Duodenal mucosa (tissue), 2 donors: ENCODE measurements around the gene ORC5.

ENCODE experiments used
- H3K27ac ChIP-seq: one replicate; pipeline ENCODE4 v1.7.0; 2013; ENCODE audit warnings: low read depth, low read length
- H3K27me3 ChIP-seq, 2 donors: one replicate each; pipeline ENCODE4 v1.7.0; 2013; ENCODE audit warnings: low read length in 2 of 2, control low read depth in 1 of 2; ENCODE audit not compliant: insufficient read depth in 2 of 2, control insufficient read depth in 1 of 2
- H3K36me3 ChIP-seq, 2 donors: one replicate each; pipeline ENCODE4 v1.7.0; 2013; ENCODE audit warnings: low read length in 2 of 2, control low read depth in 1 of 2; ENCODE audit not compliant: insufficient read depth in 2 of 2, control insufficient read depth in 1 of 2
- H3K4me1 ChIP-seq, 2 donors: one replicate each; pipeline ENCODE4 v1.7.0; 2013; ENCODE audit warnings: low read length in 2 of 2, control low read depth in 1 of 2; ENCODE audit not compliant: insufficient read depth in 2 of 2, control insufficient read depth in 1 of 2
- H3K4me3 ChIP-seq, 2 donors: one replicate each; pipeline ENCODE4 v1.7.0; 2013; ENCODE audit warnings: low read length in 2 of 2, low read depth in 1 of 2
- H3K9ac ChIP-seq, 2 donors: one replicate each; pipeline ENCODE4 v1.7.0; 2013; ENCODE audit warnings: low read length in 2 of 2, low read depth in 1 of 2
- H3K9me3 ChIP-seq, 2 donors: one replicate each; pipeline ENCODE4 v1.7.0; 2013; ENCODE audit warnings: low read length in 2 of 2, control low read depth in 1 of 2; ENCODE audit not compliant: control insufficient read depth in 1 of 2

The ORC5 gene

GRCh38 chr7:104160375-104160774 is 47.4 kb downstream of the ORC5 start:
- Histone ChIP-seq H3K27ac (no peak overlapping the region), H3K9me3 (no peaks in the 10 kb centered on the region), H3K36me3 (peaks cover 6 to 14% of the 10 kb centered on the region in 2 donors), H3K9ac (no peak overlapping the region), H3K4me1 (no peaks in the 10 kb centered on the region), H3K4me3 (no peak overlapping the region), H3K27me3 (no peaks in the 10 kb centered on the region)

- Histone ChIP-seq H3K4me3 (no peak overlapping the region), H3K9ac (no peak overlapping the region), H3K4me1 (no peaks in the 10 kb centered on the region), H3K9me3 (no peaks in the 10 kb centered on the region), H3K27ac (no peak overlapping the region), H3K36me3 (peaks cover 5 to 7% of the 10 kb centered on the region in 2 donors), H3K27me3 (no peaks in the 10 kb centered on the region)
These were observed 51.0 kb downstream of the ORC5 start for GRCh38 chr7:104156842-104157277.

GRCh38 chr7:104153287-104153686 is 54.5 kb downstream of the ORC5 start:
- Histone ChIP-seq H3K27me3 (no peaks in the 10 kb centered on the region), H3K9ac (no peak overlapping the region), H3K4me3 (no peak overlapping the region), H3K4me1 (no peaks in the 10 kb centered on the region), H3K36me3 (peaks cover 5 to 7% of the 10 kb centered on the region in 2 donors), H3K27ac (no peak overlapping the region), H3K9me3 (no peaks in the 10 kb centered on the region)

GRCh38 chr7:104152468-104152867 is 55.3 kb downstream of the ORC5 start:
- no peak overlapping the region for H3K4me3 ChIP-seq
- no peaks in the 10 kb centered on the region for H3K27me3 ChIP-seq
- peaks cover 5 to 7% of the 10 kb centered on the region in 2 donors for H3K36me3 ChIP-seq
- no peaks in the 10 kb centered on the region for H3K4me1 ChIP-seq
- no peak overlapping the region for H3K9ac ChIP-seq
- no peaks in the 10 kb centered on the region for H3K9me3 ChIP-seq
- H3K27ac ChIP-seq: no peak overlapping the region

GRCh38 chr7:104150470-104150869 is 57.3 kb downstream of the ORC5 start:
- Histone ChIP-seq H3K27me3 (no peaks in the 10 kb centered on the region), H3K4me1 (no peaks in the 10 kb centered on the region), H3K27ac (no peak overlapping the region), H3K9ac (no peak overlapping the region), H3K9me3 (no peaks in the 10 kb centered on the region), H3K36me3 (peaks cover 5 to 7% of the 10 kb centered on the region in 2 donors), H3K4me3 (no peak overlapping the region)

GRCh38 chr7:104149822-104150221 is 58.0 kb downstream of the ORC5 start:
- Histone ChIP-seq H3K27ac (no peak overlapping the region), H3K4me1 (no peaks in the 10 kb centered on the region), H3K4me3 (no peak overlapping the region), H3K27me3 (no peaks in the 10 kb centered on the region), H3K9ac (no peak overlapping the region), H3K36me3 (peaks cover 5 to 7% of the 10 kb centered on the region in 2 donors), H3K9me3 (no peaks in the 10 kb centered on the region)

GRCh38 chr7:104142147-104142546 is 65.7 kb downstream of the ORC5 start:
- Histone ChIP-seq H3K27ac (no peak overlapping the region), H3K27me3 (no peaks in the 10 kb centered on the region), H3K4me1 (no peaks in the 10 kb centered on the region), H3K36me3 (peaks cover 3 to 6% of the 10 kb centered on the region in 2 donors), H3K9me3 (no peaks in the 10 kb centered on the region), H3K9ac (no peak overlapping the region), H3K4me3 (no peak overlapping the region)

GRCh38 chr7:104137971-104138370 is 69.8 kb downstream of the ORC5 start:
- no peak overlapping the region for H3K4me3 ChIP-seq
- no peak overlapping the region for H3K27ac ChIP-seq
- no peaks in the 10 kb centered on the region for H3K4me1 ChIP-seq
- no peak overlapping the region for H3K9ac ChIP-seq
- H3K36me3 ChIP-seq: peaks cover 9 to 36% of the 10 kb centered on the region in 2 donors
- H3K9me3 ChIP-seq: no peaks in the 10 kb centered on the region
- no peaks in the 10 kb centered on the region for H3K27me3 ChIP-seq

GRCh38 chr7:104137511-104137910 is 70.3 kb downstream of the ORC5 start:
- no peak overlapping the region for H3K4me3 ChIP-seq
- H3K27ac ChIP-seq: no peak overlapping the region

GRCh38 chr7:104136981-104137380 is 70.8 kb downstream of the ORC5 start:
- Histone ChIP-seq H3K9me3 (no peaks in the 10 kb centered on the region), H3K4me3 (no peak overlapping the region), H3K36me3 (peaks cover 13 to 36% of the 10 kb centered on the region in 2 donors), H3K4me1 (no peaks in the 10 kb centered on the region), H3K27ac (no peak overlapping the region), H3K27me3 (no peaks in the 10 kb centered on the region), H3K9ac (no peak overlapping the region)

More at GRCh38 chr7:104137511-104137910, 70.3 kb downstream of the ORC5 start:
- no peak overlapping the region for H3K9ac ChIP-seq
- no peaks in the 10 kb centered on the region for H3K4me1 ChIP-seq
- H3K27me3 ChIP-seq: no peaks in the 10 kb centered on the region
- peaks cover 9 to 36% of the 10 kb centered on the region in 2 donors for H3K36me3 ChIP-seq
- H3K9me3 ChIP-seq: no peaks in the 10 kb centered on the region

- H3K36me3 ChIP-seq: peaks cover 14 to 36% of the 10 kb centered on the region in 2 donors
- no peaks in the 10 kb centered on the region for H3K9me3 ChIP-seq
- no peak overlapping the region for H3K4me3 ChIP-seq
- H3K27me3 ChIP-seq: no peaks in the 10 kb centered on the region
- no peak overlapping the region for H3K9ac ChIP-seq
- no peaks in the 10 kb centered on the region for H3K4me1 ChIP-seq
- H3K27ac ChIP-seq: no peak overlapping the region
These were observed 71.3 kb downstream of the ORC5 start for GRCh38 chr7:104136561-104136960.
